ENCODE measurements around the gene SPRYD3.

DNA sequence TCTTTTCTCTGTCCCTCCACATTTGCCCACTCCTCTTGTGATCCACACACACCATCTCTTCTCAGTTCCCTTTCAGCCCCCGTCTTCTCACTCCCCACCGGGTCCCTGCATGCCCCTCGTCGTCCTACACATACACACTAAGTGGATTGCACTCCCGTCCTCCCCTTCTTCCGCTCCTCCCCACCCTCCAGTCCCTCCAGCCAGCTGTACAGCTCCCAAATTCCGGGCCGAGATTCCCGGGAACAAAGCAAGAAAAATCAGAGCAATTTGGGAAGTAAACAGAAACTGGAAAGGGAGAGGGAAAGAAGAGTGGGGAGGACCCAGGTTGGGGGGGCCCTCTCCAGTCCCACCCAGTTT, 18.0 kb upstream of the SPRYD3 start:
- TF ChIP-seq GATA2 (IDR thresholded peaks at IDR 0.05; ENCODE audit: low read depth, low read length) = no peak
- TF ChIP-seq GATA3 (IDR thresholded peaks at IDR 0.05; ENCODE audit: low read depth, low read length) = no peak
